ENCODE results near the gene TTC39C. TPM values are rescaled to one million over a fixed set of nuclear protein-coding genes. Genes with fewer than 3 reads are reported as not detected.

The TTC39C gene
- polyA plus RNA-seq, 2 of the 4 experiments (the other 2 are of a cell fraction): 8.7 to 18.4 TPM

GRCh38 chr18:24051031-24051947 is 36.7 kb downstream of the TTC39C start (continued):
- TF ChIP-seq MAZ (IDR thresholded peaks at IDR 0.05; ENCODE audit: borderline replicate concordance, low read depth, low read length) (no peak), ATOH8 (CRISPR knock-in tag; IDR thresholded peaks at IDR 0.05; ENCODE audit: low read depth) (no peak), FOSL2 (IDR thresholded peaks at IDR 0.05) (0 out of 2 replicates have a peak, but pooled peaks have one; percentile 29), FOSL2 (CRISPR knock-in tag; IDR thresholded peaks at IDR 0.05) (peak; percentile 55; the same call in 1 of the 2 replicates), GATA3 (IDR thresholded peaks at IDR 0.05; ENCODE audit: borderline replicate concordance) (peak; percentile 62), HDAC2 (IDR thresholded peaks at IDR 0.05) (no peak), NFE2L2 (conservative IDR thresholded peaks at IDR 0.05; ENCODE audit: low read length) (no peak), CHD4 (IDR thresholded peaks at IDR 0.05; ENCODE audit: borderline replicate concordance) (no peak), NPAS2 (CRISPR knock-in tag; IDR thresholded peaks at IDR 0.05; ENCODE audit: borderline replicate concordance) (no peak), TFCP2L1 (CRISPR knock-in tag; IDR thresholded peaks at IDR 0.05) (no peak), JUN (IDR thresholded peaks at IDR 0.05) (peak in 1 of 2 experiments; percentile 24; a peak in 1 of 5 replicates), CBX8 (IDR thresholded peaks at IDR 0.05) (no peak), USF2 (IDR thresholded peaks at IDR 0.05) (no peak), ESRRA (IDR thresholded peaks at IDR 0.05; ENCODE audit: borderline replicate concordance, low read length) (no peak), HOXB5 (CRISPR knock-in tag; IDR thresholded peaks at IDR 0.05) (no peak), HMGXB4 (CRISPR knock-in tag; IDR thresholded peaks at IDR 0.05; ENCODE audit: borderline replicate concordance) (no peak)

- peak overlapping the region; percentile 28; the same call in 1 of the 3 replicates for H3K4me3 ChIP-seq
- no peaks in the 10 kb centered on the region for H3K9me3 ChIP-seq
- POLR2A ChIA-PET: no interaction called here
- no peak for TF ChIP-seq JUNB (IDR thresholded peaks at IDR 0.05)
- no peak for TF ChIP-seq ZNF302 (CRISPR knock-in tag; IDR thresholded peaks at IDR 0.05)
- no peak for TF ChIP-seq CTCF (IDR thresholded peaks at IDR 0.05)
- 0 out of 3 replicates have a peak, but pooled peaks have one; percentile 6 for TF ChIP-seq SMC3 (IDR thresholded peaks at IDR 0.05)
- no peak for TF ChIP-seq KDM1A (IDR thresholded peaks at IDR 0.05; ENCODE audit: low read depth)
- TF ChIP-seq GATA3 (IDR thresholded peaks at IDR 0.05; ENCODE audit: borderline replicate concordance): peak; percentile 63; the same call in 1 of the 2 replicates
- no peak for TF ChIP-seq EHF (CRISPR knock-in tag; IDR thresholded peaks at IDR 0.05)
- no peak for TF ChIP-seq KDM5A (IDR thresholded peaks at IDR 0.05)
- no peak for TF ChIP-seq SREBF2 (IDR thresholded peaks at IDR 0.05)
- no peak for TF ChIP-seq EHMT2 (IDR thresholded peaks at IDR 0.05; ENCODE audit: low read depth)
- 0 out of 3 replicates have a peak, but pooled peaks have one; percentile 9 for TF ChIP-seq BCL3 (IDR thresholded peaks at IDR 0.05)
- TF ChIP-seq CEBPB (IDR thresholded peaks at IDR 0.05): peak in 1 of 2 experiments; percentile 32; a peak in 1 of 4 replicates
- peak; percentile 45 to 50; a peak in 4 of 5 replicates for TF ChIP-seq RAD21 (conservative IDR thresholded peaks at IDR 0.05 in 1 of 2, IDR thresholded peaks at IDR 0.05 in 1 of 2)
- TF ChIP-seq FOSL2 (IDR thresholded peaks at IDR 0.05): peak; percentile 41; the same call in 1 of the 2 replicates
- peak; percentile 76 for TF ChIP-seq FOSL2 (CRISPR knock-in tag; IDR thresholded peaks at IDR 0.05)
- no peak for TF ChIP-seq HDAC2 (IDR thresholded peaks at IDR 0.05)
- no peak for TF ChIP-seq HEYL (CRISPR knock-in tag; IDR thresholded peaks at IDR 0.05)
- TF ChIP-seq CHD2 (IDR thresholded peaks at IDR 0.05; ENCODE audit: low read length, partially characterized antibody): no peak
- TF ChIP-seq BHLHE40 (IDR thresholded peaks at IDR 0.05; ENCODE audit: low read depth, low read length): no peak
- no peak for TF ChIP-seq CBX8 (IDR thresholded peaks at IDR 0.05)
- TF ChIP-seq MAFK (IDR thresholded peaks at IDR 0.05; ENCODE audit: partially characterized antibody): no peak
- no peak for TF ChIP-seq TFCP2L1 (CRISPR knock-in tag; IDR thresholded peaks at IDR 0.05)
- TF ChIP-seq HOXB13 (CRISPR knock-in tag; IDR thresholded peaks at IDR 0.05; ENCODE audit: low read depth): no peak
Measured at GRCh38 chr18:24052053-24052452, 37.5 kb downstream of the TTC39C start.

More at GRCh38 chr18:24052053-24052452, 37.5 kb downstream of the TTC39C start:
- Histone ChIP-seq H3K4me2 (peak overlapping the region; percentile 85), H3K27ac (peak overlapping the region; percentile 83 to 84), H3K4me1 (peaks cover 62% of the 10 kb centered on the region)
- ATAC-seq (peak; percentile 82 to 85), FAIRE-seq (no peak), DNase-seq (ENCODE audit: low read depth in 1 of 2, low spot score in 1 of 2) (peak; percentile 36 to 84)
- 8% methylated on average over 7 of the region's 7 CpGs for WGBS (ENCODE audit: missing lambda C conversion rate)
- CTCF ChIA-PET: no interaction called here
